ENCODE measurements around the gene ZFYVE27. TPM values are rescaled to one million over a fixed set of nuclear protein-coding genes. Genes with fewer than 3 reads are reported as not detected.

ZFYVE27 gene
- total RNA-seq, 1 donor from 2014 or later = 33.9 TPM

- intact Hi-C loops (cut with micrococcal nuclease) = no loop called here
Observed at GRCh38 chr10:97743169-97743943, 6.4 kb downstream of the ZFYVE27 start.

GRCh38 chr10:97744405-97745035 is 7.6 kb downstream of the ZFYVE27 start:
- intact Hi-C loops (cut with micrococcal nuclease) = no loop called here

GRCh38 chr10:97747573-97747972 is 10.6 kb downstream of the ZFYVE27 start:
- intact Hi-C loops (cut with micrococcal nuclease) = no loop called here

- intact Hi-C loops (cut with micrococcal nuclease) = no loop called here
Observed at GRCh38 chr10:97748116-97748515, 11.2 kb downstream of the ZFYVE27 start.

GRCh38 chr10:97752956-97753355 is 16.0 kb downstream of the ZFYVE27 start:
- intact Hi-C loops (cut with micrococcal nuclease) = no loop called here

GRCh38 chr10:97754726-97755125 is 17.8 kb downstream of the ZFYVE27 start:
- intact Hi-C loops (cut with micrococcal nuclease) = no loop called here

GRCh38 chr10:97755718-97756117 is 18.8 kb downstream of the ZFYVE27 start:
- intact Hi-C loops (cut with micrococcal nuclease) = no loop called here

GRCh38 chr10:97757471-97757870 is 20.5 kb downstream of the ZFYVE27 start:
- intact Hi-C loops (cut with micrococcal nuclease) = no loop called here

GRCh38 chr10:97759158-97759887 is 22.4 kb downstream of the ZFYVE27 start:
- intact Hi-C loops (cut with micrococcal nuclease) = loop anchor here (1.0 kb wide), 1 partner anchor 110 kb away; no protein-coding TSS in a partner anchor

- intact Hi-C loops (cut with micrococcal nuclease) = loop anchor here (1.0 kb wide), 1 partner anchor 109 kb away; no protein-coding TSS in a partner anchor
Observed at GRCh38 chr10:97759946-97760345, 23.0 kb downstream of the ZFYVE27 start.

- intact Hi-C loops (cut with micrococcal nuclease) = no loop called here
Observed at GRCh38 chr10:97760461-97761257, 23.7 kb downstream of the ZFYVE27 start.

- intact Hi-C loops (cut with micrococcal nuclease) = no loop called here
Observed at GRCh38 chr10:97761331-97761865, 24.5 kb downstream of the ZFYVE27 start.

- intact Hi-C loops (cut with micrococcal nuclease) = no loop called here
Observed at GRCh38 chr10:97762056-97762455, 25.1 kb downstream of the ZFYVE27 start.

GRCh38 chr10:97762816-97763215 is 25.9 kb downstream of the ZFYVE27 start:
- intact Hi-C loops (cut with micrococcal nuclease) = no loop called here

- intact Hi-C loops (cut with micrococcal nuclease) = no loop called here
Observed at GRCh38 chr10:97763411-97763810, 26.5 kb downstream of the ZFYVE27 start.

- intact Hi-C loops (cut with micrococcal nuclease) = no loop called here
Observed at GRCh38 chr10:97763947-97764346, 27.0 kb downstream of the ZFYVE27 start.

- intact Hi-C loops (cut with micrococcal nuclease) = no loop called here
Observed at GRCh38 chr10:97764519-97764931, 27.6 kb downstream of the ZFYVE27 start.

- intact Hi-C loops (cut with micrococcal nuclease) = no loop called here
Observed at GRCh38 chr10:97765201-97765600, 28.3 kb downstream of the ZFYVE27 start.

- intact Hi-C loops (cut with micrococcal nuclease) = no loop called here
Observed at GRCh38 chr10:97766106-97766810, 29.3 kb downstream of the ZFYVE27 start.
